IMR-90 (cell line): ENCODE measurements around the gene NTM. TPM values are rescaled to one million over a fixed set of nuclear protein-coding genes. Genes with fewer than 3 reads are reported as not detected.

ENCODE experiments used
- ATAC-seq: fragments of 200-7000 bp; cut with Tn5 transposase; 2 replicates; pipeline ENCODE4 v1.9.1; 2020; ENCODE audit warnings: low read depth, mild to moderate bottlenecking, moderate library complexity
- BruUV-seq: library from RNA; stranded (reverse); fragments of 400-500 nt; replicated peaks from 2 replicates; lab custom pipeline; 2021; lab: Mats Ljungman, UMichigan
- CTCF ChIA-PET: fragments of 300-600 bp; formaldehyde crosslinking; extraction: SDS; loops from one replicate; lab custom pipeline; 2021; ENCODE audit warnings: antibody characterized with exemption; lab: Yijun Ruan, JAX
- POLR2A ChIA-PET: fragments of 300-600 bp; sonication (Branson Sonifier 250); formaldehyde crosslinking; loops from one replicate; lab custom pipeline; 2022; ENCODE audit warnings: antibody characterized with exemption; ENCODE audit not compliant: unreplicated experiment; lab: Charles Lee
- DNase-seq: peaks from one replicate; pipeline ENCODE4 v3.0.0; 2013
- H2AFZ ChIP-seq: replicated peaks from 2 replicates; pipeline ENCODE3; 2013; ENCODE audit warnings: low read length, mild to moderate bottlenecking; ENCODE audit not compliant: poor library complexity
- H2AK5ac ChIP-seq: 2 replicates; pipeline ENCODE4 v1.6.1; 2013; ENCODE audit warnings: low read depth, low read length, inconsistent platforms
- H2AK9ac ChIP-seq: replicated peaks from 2 replicates; pipeline ENCODE3; 2013; ENCODE audit warnings: mild to moderate bottlenecking, low read depth, low read length, moderate library complexity; ENCODE audit not compliant: poor library complexity
- H2BK120ac ChIP-seq: 2 replicates; pipeline ENCODE4 v1.6.1; 2013; ENCODE audit warnings: low read depth, low read length, inconsistent platforms
- H2BK15ac ChIP-seq: 3 replicates; pipeline ENCODE4 v1.6.1; 2013; ENCODE audit warnings: low read depth, low read length, inconsistent platforms
- H2BK20ac ChIP-seq: 2 replicates; pipeline ENCODE4 v1.6.1; 2013; ENCODE audit warnings: low read depth, mild to moderate bottlenecking, inconsistent platforms, low read length, moderate library complexity
- H2BK5ac ChIP-seq: 2 replicates; pipeline ENCODE4 v1.6.1; 2013; ENCODE audit warnings: mild to moderate bottlenecking, low read depth, low read length, inconsistent platforms; ENCODE audit not compliant: poor library complexity, severe bottlenecking
- H3K14ac ChIP-seq: replicated peaks from 2 replicates; pipeline ENCODE4 v1.6.1; 2013; ENCODE audit warnings: low read depth, low read length, inconsistent platforms
- H3K18ac ChIP-seq: 2 replicates; pipeline ENCODE4 v1.6.1; 2013; ENCODE audit warnings: low read depth, low read length, control low read depth
- H3K23ac ChIP-seq: 2 replicates; pipeline ENCODE4 v1.6.1; 2013; ENCODE audit warnings: low read depth, low read length, inconsistent platforms
- H3K27ac ChIP-seq: 2 replicates; pipeline ENCODE4 v1.5.1; 2013; ENCODE audit warnings: mild to moderate bottlenecking, control low read depth, low read length; ENCODE audit not compliant: insufficient read depth
- H3K27me3 ChIP-seq: 2 replicates; pipeline ENCODE4 v1.6.1; 2013; ENCODE audit warnings: low read length; ENCODE audit not compliant: control insufficient read depth, insufficient read depth
- H3K36me3 ChIP-seq: 2 replicates; pipeline ENCODE4 v1.6.1; 2013; ENCODE audit warnings: low read length, mixed read lengths; ENCODE audit not compliant: control insufficient read depth, insufficient read depth
- H3K4ac ChIP-seq: 2 replicates; pipeline ENCODE4 v1.6.1; 2013; ENCODE audit warnings: low read depth, low read length, inconsistent platforms
- H3K4me1 ChIP-seq: 2 replicates; pipeline ENCODE4 v1.6.1; 2013; ENCODE audit warnings: low read length, mixed read lengths; ENCODE audit not compliant: control insufficient read depth, insufficient read depth
- H3K4me2 ChIP-seq: 2 replicates; pipeline ENCODE4 v1.6.1; 2013; ENCODE audit warnings: low read depth, mild to moderate bottlenecking, control low read depth, low read length, moderate library complexity
- H3K4me3 ChIP-seq: 2 replicates; pipeline ENCODE4 v1.5.1; 2013; ENCODE audit warnings: low read depth, mild to moderate bottlenecking, control low read depth, low read length, moderate library complexity; ENCODE audit not compliant: insufficient read depth
- H3K56ac ChIP-seq: 2 replicates; pipeline ENCODE4 v1.6.1; 2013; ENCODE audit warnings: low read length, inconsistent platforms; ENCODE audit not compliant: insufficient read depth; ENCODE audit errors: extremely low read depth
- H3K79me1 ChIP-seq, 2 experiments: 2 replicates each; pipeline ENCODE4 v1.6.1; 2013; ENCODE audit warnings: low read length in 2 of 2, inconsistent platforms in 1 of 2, low read depth in 1 of 2
- H3K9ac ChIP-seq: 2 replicates; pipeline ENCODE4 v1.6.1; 2013; ENCODE audit warnings: low read depth, low read length, control low read depth
- H3K9me1 ChIP-seq: 2 replicates; pipeline ENCODE4 v1.6.1; 2013; ENCODE audit warnings: low read length, inconsistent platforms; ENCODE audit not compliant: insufficient read depth
- H3K9me3 ChIP-seq: 2 replicates; pipeline ENCODE4 v1.6.1; 2013; ENCODE audit warnings: low read length; ENCODE audit not compliant: control insufficient read depth, insufficient read depth
- H4K20me1 ChIP-seq: 2 replicates; pipeline ENCODE4 v1.6.1; 2013; ENCODE audit warnings: low read length, inconsistent platforms; ENCODE audit not compliant: insufficient read depth
- H4K5ac ChIP-seq: 2 replicates; pipeline ENCODE4 v1.6.1; 2013; ENCODE audit warnings: mild to moderate bottlenecking, low read depth, low read length, control low read depth
- H4K8ac ChIP-seq, 2 experiments: 2 replicates each; pipeline ENCODE4 v1.6.1; 2013; ENCODE audit warnings: low read depth in 2 of 2, low read length in 2 of 2, control low read depth in 1 of 2, inconsistent platforms in 1 of 2
- H4K91ac ChIP-seq: 2 replicates; pipeline ENCODE4 v1.6.1; 2013; ENCODE audit warnings: low read depth, low read length, inconsistent platforms; ENCODE audit not compliant: insufficient read depth
- CEBPB ChIP-seq: IDR thresholded peaks from 2 replicates; pipeline ENCODE4 v1.6.1; 2012; ENCODE audit warnings: low read depth, low read length, improper control_type of control experiment
- RFX5 ChIP-seq: IDR thresholded peaks from 2 replicates; pipeline ENCODE4 v1.8.0; 2012; ENCODE audit warnings: low read depth, mild to moderate bottlenecking, low read length, moderate library complexity
- WGBS, 2 experiments: methylation state at CpG; one replicate each; pipeline versions ENCODE4 v1.1.5 to v1.1.7; 2013; ENCODE audit warnings: missing lambda C conversion rate in 2 of 2; ENCODE audit not compliant: insufficient read length in 1 of 2; ENCODE audit errors: extremely low coverage in 2 of 2; 5-methylcytosine and 5-hydroxymethylcytosine counted together
- dilution Hi-C: fragments of 300-500 bp; cut with HindIII; formaldehyde crosslinking; loops from one replicate; pipeline ENCODE4 v1.14.3; 2018; ENCODE audit warnings: low sequenced_read_pairs; ENCODE audit not compliant: unreplicated experiment
- in situ Hi-C: fragments of 300-500 bp; cut with MboI; formaldehyde crosslinking; loops from 3 replicates; pipeline ENCODE4 v1.14.3; 2019; ENCODE audit warnings: low sequenced_read_pairs, inconsistent platforms, mixed read lengths
- intact Hi-C: fragments of 100-400 bp; cut with micrococcal nuclease; formaldehyde crosslinking; loops from 2 replicates; pipeline ENCODE4 v1.10.0; 2022
- polyA plus RNA-seq, 3 experiments: library from polyadenylated mRNA; depleted of rRNA; stranded (reverse); fragments of >200 nt; gene quantifications; 2 replicates each; pipeline ENCODE4 v1.2.3, GENCODE V29; 2012; ENCODE audit warnings: low replicate concordance in 1 of 3
- total RNA-seq: library from RNA; depleted of rRNA; stranded (reverse); fragments of >200 nt; gene quantifications from 2 replicates; pipeline ENCODE4 v1.2.3, GENCODE V29; 2012

The NTM gene
- total and polyA plus RNA-seq, 2 of the 4 experiments (the other 2 are of a cell fraction): 19.5 to 25.5 TPM

GRCh38 chr11:131739243-131739882 is 368.9 kb downstream of the NTM start:
- Histone ChIP-seq H4K5ac (no peak overlapping the region), H3K56ac (no peak overlapping the region), H2AFZ (peak overlapping the region; percentile 40), H3K27me3 (peaks cover 15% of the 10 kb centered on the region), H3K79me1 (no peaks in the 10 kb centered on the region), H3K18ac (no peak overlapping the region), H3K9me3 (no peaks in the 10 kb centered on the region), H3K4me3 (no peak overlapping the region), H3K4ac (peak overlapping the region; percentile 33), H4K20me1 (no peaks in the 10 kb centered on the region), H2BK5ac (peak overlapping the region; percentile 27), H2AK5ac (no peak overlapping the region), H3K9ac (no peak overlapping the region), H3K23ac (no peak overlapping the region), H3K4me1 (peaks cover 5% of the 10 kb centered on the region), H4K91ac (peak overlapping the region; percentile 29; the same call in 1 of the 2 replicates), H2BK120ac (no peak overlapping the region), H3K36me3 (no peaks in the 10 kb centered on the region), H3K27ac (no peak overlapping the region), H3K4me2 (no peak overlapping the region), H3K9me1 (peaks cover 4% of the 10 kb centered on the region; the same call in 1 of the 2 replicates), H2BK15ac (no peak overlapping the region; the same call in 2 of the 3 replicates), H3K14ac (0 out of 2 replicates have a peak overlapping the region, but pooled peaks have one; percentile 7), H2AK9ac (peak overlapping the region; percentile 25), H2BK20ac (no peak overlapping the region), H4K8ac (peak overlapping the region in 1 of 2 experiments; percentile 18; a peak in 1 of 4 replicates)
- TF ChIP-seq CEBPB (peak; percentile 65; the same call in 1 of the 2 replicates), RFX5 (no peak)
- ATAC-seq (peak; percentile 61), DNase-seq (peak; percentile 40)
- 60% methylated on average over 1 of the region's 11 CpGs; no CpG with 5 or more reads in 1 of the 2 experiments for WGBS, 2 experiments
- ChIA-PET CTCF (interaction anchor here (0.6 to 2.5 kb wide), 4 partner anchors 9 to 1298 kb away, joined by 3 to 11 read pairs (median 6); no protein-coding TSS in a partner anchor), POLR2A (no interaction called here)
- BruUV-seq: no TSS peak
- dilution Hi-C loops (no loop called here), intact Hi-C loops (no loop called here), in situ Hi-C loops (no loop called here)
